Prostate gland (tissue), 2 donors: ENCODE data around the gene ITGA2B. TPM values are rescaled to one million over a fixed set of nuclear protein-coding genes. Genes with fewer than 3 reads are reported as not detected.

Source experiments
- DNase-seq: peaks from one replicate; pipeline ENCODE4 v3.0.0-alpha.2; 2019; ENCODE audit warnings: low spot score
- H3K27ac ChIP-seq, 2 donors: fragments of 200-600 bp; sonication (generic); 2 replicates each; pipeline ENCODE4 v1.5.1; 2017 to 2019
- H3K27me3 ChIP-seq: fragments of 200-600 bp; sonication (generic); replicated peaks from 2 replicates; pipeline ENCODE4 v1.5.1; 2019; ENCODE audit not compliant: insufficient read depth
- H3K36me3 ChIP-seq, 2 donors: fragments of 200-600 bp; sonication (generic); 1 replicate in 1 of 2; 2 replicates in 1 of 2; pipeline versions ENCODE4 v1.5.1 to v1.8.1; 2017 to 2019
- H3K4me1 ChIP-seq: fragments of 200-600 bp; sonication (generic); replicated peaks from 2 replicates; pipeline ENCODE4 v1.5.1; 2019
- H3K4me3 ChIP-seq, 2 donors: fragments of 200-600 bp; sonication (generic); 2 replicates each; pipeline ENCODE4 v1.5.1; 2017 to 2019
- H3K9me3 ChIP-seq: fragments of 200-600 bp; sonication (generic); 2 replicates; pipeline ENCODE4 v1.5.1; 2017
- POLR2A ChIP-seq: fragments of 450-650 bp; IDR thresholded peaks from one replicate; pipeline ENCODE4 v1.6.1; 2016; ENCODE audit warnings: antibody characterized with exemption, mild to moderate bottlenecking
- POLR2AphosphoS5 ChIP-seq: sonication (generic); formaldehyde crosslinking; IDR thresholded peaks from one replicate; pipeline ENCODE4 v1.6.1; 2017; ENCODE audit warnings: antibody characterized with exemption
- WGBS: methylation state at CpG from one replicate; pipeline ENCODE4 v1.1.5; 2018; 5-methylcytosine and 5-hydroxymethylcytosine counted together
- intact Hi-C: fragments of 100-400 bp; cut with DNase I; formaldehyde crosslinking; loops from one replicate; pipeline ENCODE4 v1.14.2; 2022
- total RNA-seq, 2 donors: library from RNA; depleted of rRNA; stranded (reverse); fragments of >200 nt; gene quantifications; one replicate each; pipeline ENCODE4 v1.1.0, GENCODE V29; 2016
- TF ChIP-seq, protein P1 (sequence below), 4 experiments: fragments of 200-600 bp in 2 of 4; fragments of 450-650 bp in 2 of 4; sonication (generic) in 2 of 4; IDR thresholded peaks; 1 replicate in 3 of 4; 2 replicates in 1 of 4; pipeline ENCODE4 v1.5.1; 2016 to 2019; ENCODE audit warnings: antibody characterized with exemption in 4 of 4, mild to moderate bottlenecking in 2 of 4, moderate library complexity in 2 of 4

Gene ITGA2B
- total RNA-seq, 2 donors from 2014 or later: 0.27 to 0.68 TPM

DNA sequence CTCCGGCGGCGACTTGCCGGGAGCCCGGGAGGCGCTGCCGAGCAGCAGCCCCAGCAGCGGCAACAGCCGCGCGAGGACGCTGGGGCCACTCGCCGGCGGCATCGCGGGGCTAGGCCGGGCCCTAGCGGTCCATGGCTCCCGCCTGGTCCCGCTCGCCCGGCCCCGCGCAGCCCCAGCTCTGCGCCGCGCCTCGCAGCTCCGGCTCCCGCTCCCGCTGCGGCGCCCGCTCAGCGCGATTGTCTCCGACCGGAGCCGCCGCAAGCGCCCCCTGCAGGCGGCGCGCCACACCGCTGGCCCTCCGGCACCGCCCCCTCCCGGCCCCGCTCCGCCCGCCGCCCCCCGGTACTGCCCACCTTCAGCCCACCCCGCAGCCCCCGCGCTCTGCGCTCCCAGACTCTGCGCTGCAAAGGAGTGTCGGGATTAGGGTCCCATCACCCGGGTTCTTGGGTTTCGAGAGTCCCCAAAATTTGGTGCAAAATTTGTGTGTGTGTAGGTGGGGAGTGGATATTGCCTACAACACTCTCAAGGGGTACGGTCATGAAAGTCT lies 25.8 kb downstream of the ITGA2B start, which contains the start of gene FAM171A2:
Gene FAM171A2 (minus strand): TSS at position 241 of the 547 bp plus-strand sequence. CDS start 139 bp downstream, at position 102.
- Histone ChIP-seq H3K4me1 (no peaks in the 10 kb centered on the region), H3K4me3 (peak within 1 kb of the TSS; percentile 46 to 55), H3K9me3 (no peaks in the 10 kb centered on the region), H3K27me3 (no peaks in the 10 kb centered on the region), H3K36me3 (no peaks in the 10 kb centered on the region), H3K27ac (peak within 1 kb of the TSS; percentile 5 to 19)
- under 1% methylated on average over 9 of the region's 63 CpGs for WGBS
- TF ChIP-seq, protein P1, sequence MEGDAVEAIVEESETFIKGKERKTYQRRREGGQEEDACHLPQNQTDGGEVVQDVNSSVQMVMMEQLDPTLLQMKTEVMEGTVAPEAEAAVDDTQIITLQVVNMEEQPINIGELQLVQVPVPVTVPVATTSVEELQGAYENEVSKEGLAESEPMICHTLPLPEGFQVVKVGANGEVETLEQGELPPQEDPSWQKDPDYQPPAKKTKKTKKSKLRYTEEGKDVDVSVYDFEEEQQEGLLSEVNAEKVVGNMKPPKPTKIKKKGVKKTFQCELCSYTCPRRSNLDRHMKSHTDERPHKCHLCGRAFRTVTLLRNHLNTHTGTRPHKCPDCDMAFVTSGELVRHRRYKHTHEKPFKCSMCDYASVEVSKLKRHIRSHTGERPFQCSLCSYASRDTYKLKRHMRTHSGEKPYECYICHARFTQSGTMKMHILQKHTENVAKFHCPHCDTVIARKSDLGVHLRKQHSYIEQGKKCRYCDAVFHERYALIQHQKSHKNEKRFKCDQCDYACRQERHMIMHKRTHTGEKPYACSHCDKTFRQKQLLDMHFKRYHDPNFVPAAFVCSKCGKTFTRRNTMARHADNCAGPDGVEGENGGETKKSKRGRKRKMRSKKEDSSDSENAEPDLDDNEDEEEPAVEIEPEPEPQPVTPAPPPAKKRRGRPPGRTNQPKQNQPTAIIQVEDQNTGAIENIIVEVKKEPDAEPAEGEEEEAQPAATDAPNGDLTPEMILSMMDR (IDR thresholded peaks at IDR 0.05): peak; percentile 47 to 76 (median 62)
- TF ChIP-seq POLR2AphosphoS5 (no peak), POLR2A (no peak)
- DNase-seq: no peak
- intact Hi-C loops: no loop called here

DNA sequence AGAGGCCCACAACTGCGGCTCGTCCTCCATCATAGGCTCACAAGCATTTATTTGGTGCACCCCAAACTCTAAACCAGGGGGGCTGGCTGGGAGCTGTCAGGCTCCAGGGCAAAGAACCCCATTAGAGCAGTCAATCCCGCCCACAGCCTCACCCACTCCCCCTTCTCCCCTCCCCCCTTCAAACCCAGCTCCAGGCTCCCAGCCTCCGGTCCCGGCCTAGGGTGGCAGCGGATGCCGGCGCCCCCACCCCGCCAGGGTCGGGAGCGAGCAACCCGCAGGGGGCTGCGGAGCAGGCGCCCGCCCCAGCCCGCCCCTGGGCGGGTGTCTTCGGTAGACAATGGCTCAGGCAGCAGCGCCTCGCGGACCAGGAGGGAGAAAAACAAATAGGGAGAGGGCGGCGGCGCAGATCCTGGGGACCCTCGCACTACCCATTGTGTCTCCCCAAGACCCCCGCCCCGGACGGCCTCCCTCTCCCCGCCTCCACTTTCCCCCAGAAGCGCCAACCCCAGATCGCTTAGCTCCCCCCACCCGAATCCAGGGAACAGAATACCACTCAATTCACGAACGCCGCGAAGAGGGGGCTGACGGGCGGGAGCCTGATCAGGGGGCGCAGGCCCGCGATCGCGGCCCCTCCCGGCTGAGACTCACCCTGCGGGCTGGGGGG lies 26.4 kb downstream of the ITGA2B start:
- no peak for TF ChIP-seq POLR2A
- TF ChIP-seq POLR2AphosphoS5: no peak
- TF ChIP-seq, protein P1 (IDR thresholded peaks at IDR 0.05): no peak
- H3K4me1 ChIP-seq: no peaks in the 10 kb centered on the region
- H3K36me3 ChIP-seq: no peaks in the 10 kb centered on the region
- no peaks in the 10 kb centered on the region for H3K27me3 ChIP-seq
- intact Hi-C loops: no loop called here
- no peak for DNase-seq
- H3K4me3 ChIP-seq: peak overlapping the region; percentile 46 to 55
- 2% methylated on average over 32 of the region's 45 CpGs for WGBS
- peak overlapping the region; percentile 5 to 19 for H3K27ac ChIP-seq
- no peaks in the 10 kb centered on the region for H3K9me3 ChIP-seq

DNA sequence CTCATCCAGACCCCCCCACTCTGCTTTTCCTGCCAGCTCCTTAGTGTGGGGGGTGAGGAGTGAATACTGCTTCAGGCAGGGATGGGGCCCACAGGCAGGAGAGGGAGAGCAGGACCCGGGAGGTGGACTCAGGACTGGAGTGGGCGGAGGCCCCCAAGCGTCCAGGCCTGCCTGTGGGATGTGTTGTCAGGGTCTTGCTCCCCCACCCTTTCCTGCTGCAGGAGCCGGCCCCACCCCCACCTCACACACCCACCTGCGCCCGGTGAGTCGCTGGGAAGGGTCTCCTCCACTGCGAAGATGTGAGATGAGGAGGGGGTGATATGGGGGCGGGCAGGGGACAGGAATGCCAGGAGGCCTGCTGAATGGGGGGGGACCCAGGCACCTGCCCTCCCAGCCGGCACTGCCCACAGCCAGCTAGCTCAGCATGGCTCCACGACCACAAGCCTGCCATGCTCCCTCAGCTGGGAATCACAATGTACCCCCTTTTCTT lies 26.9 kb downstream of the ITGA2B start:
- no peak for DNase-seq
- TF ChIP-seq, protein P1 (IDR thresholded peaks at IDR 0.05): no peak
- no peak for TF ChIP-seq POLR2AphosphoS5
- no peak for TF ChIP-seq POLR2A

GRCh38 chr17:44361292-44362260 lies 27.9 kb downstream of the ITGA2B start:
- no peak for DNase-seq
- WGBS: 60% methylated on average over 11 of the region's 11 CpGs
- H3K4me1 ChIP-seq: no peaks in the 10 kb centered on the region
- H3K9me3 ChIP-seq: no peaks in the 10 kb centered on the region
- no peaks in the 10 kb centered on the region for H3K36me3 ChIP-seq
- TF ChIP-seq POLR2A (no peak), POLR2AphosphoS5 (no peak)
- TF ChIP-seq, protein P1 (IDR thresholded peaks at IDR 0.05): no peak
- intact Hi-C loops: no loop called here
- H3K27ac ChIP-seq: no peak overlapping the region
- no peaks in the 10 kb centered on the region for H3K27me3 ChIP-seq
- H3K4me3 ChIP-seq: no peak overlapping the region

More for the DNA sequence above, 26.9 kb downstream of the ITGA2B start:
- Histone ChIP-seq H3K27me3 (no peaks in the 10 kb centered on the region), H3K27ac (no peak overlapping the region), H3K9me3 (no peaks in the 10 kb centered on the region), H3K4me1 (no peaks in the 10 kb centered on the region), H3K36me3 (no peaks in the 10 kb centered on the region), H3K4me3 (peak overlapping the region in 1 of 2 donors; percentile 46)
- 15% methylated on average over 10 of the region's 11 CpGs for WGBS
- intact Hi-C loops: no loop called here
